ENCODE results near the gene DCAF11. TPM values are rescaled to one million over a fixed set of nuclear protein-coding genes. Genes with fewer than 3 reads are reported as not detected.

Gene DCAF11
- total and polyA plus RNA-seq, 2 of the 13 experiments (the other 11 are each of a cell fraction or from before 2014, with no cell fraction given) = 150 to 257 TPM

DNA sequence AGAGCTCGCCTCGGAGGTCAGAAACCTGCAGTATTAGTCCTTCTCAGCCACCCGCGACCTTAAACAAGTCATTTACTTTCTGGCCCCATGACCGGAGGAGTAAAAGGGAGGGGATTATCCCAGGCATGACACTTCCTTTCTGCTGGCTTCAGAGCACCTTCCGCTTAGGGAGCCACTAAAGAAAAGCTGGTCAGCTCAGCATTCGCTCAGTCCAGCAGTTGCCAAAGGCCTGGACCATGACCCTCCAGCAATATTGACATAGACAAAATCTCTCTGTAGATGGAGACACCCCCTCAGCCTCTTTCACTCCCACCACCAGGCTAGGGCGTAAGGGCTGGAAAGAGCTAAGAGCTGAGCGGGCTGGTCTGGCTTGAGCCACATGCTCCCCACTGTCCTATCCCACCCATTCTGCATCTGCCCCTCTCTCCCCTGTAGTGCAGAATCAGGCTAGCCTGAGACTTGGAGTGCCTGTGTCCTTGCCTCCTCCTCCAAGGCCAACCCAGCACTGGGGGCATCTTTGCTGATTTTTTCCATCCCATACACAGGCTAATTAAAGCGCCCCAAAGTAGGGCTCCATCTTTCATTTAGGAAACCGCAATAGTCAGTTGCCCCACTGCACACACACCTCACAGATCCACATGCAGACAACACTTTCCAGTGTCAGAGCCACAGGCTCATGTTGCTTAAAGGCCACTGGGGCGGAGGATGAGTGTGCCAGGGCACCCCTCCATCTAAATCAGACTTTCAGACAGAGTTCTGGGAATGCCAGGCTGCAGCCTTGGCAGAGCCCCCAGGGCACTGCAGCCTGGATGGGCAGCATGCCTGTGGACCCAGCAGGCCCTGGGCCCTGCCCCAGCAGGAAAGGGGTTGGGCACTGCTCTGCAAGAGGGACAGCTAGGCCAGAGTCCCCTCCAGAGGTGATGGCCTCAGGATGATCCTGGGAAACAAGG is 47.2 kb upstream of the DCAF11 start (continued):
- TF ChIP-seq, protein P1, sequence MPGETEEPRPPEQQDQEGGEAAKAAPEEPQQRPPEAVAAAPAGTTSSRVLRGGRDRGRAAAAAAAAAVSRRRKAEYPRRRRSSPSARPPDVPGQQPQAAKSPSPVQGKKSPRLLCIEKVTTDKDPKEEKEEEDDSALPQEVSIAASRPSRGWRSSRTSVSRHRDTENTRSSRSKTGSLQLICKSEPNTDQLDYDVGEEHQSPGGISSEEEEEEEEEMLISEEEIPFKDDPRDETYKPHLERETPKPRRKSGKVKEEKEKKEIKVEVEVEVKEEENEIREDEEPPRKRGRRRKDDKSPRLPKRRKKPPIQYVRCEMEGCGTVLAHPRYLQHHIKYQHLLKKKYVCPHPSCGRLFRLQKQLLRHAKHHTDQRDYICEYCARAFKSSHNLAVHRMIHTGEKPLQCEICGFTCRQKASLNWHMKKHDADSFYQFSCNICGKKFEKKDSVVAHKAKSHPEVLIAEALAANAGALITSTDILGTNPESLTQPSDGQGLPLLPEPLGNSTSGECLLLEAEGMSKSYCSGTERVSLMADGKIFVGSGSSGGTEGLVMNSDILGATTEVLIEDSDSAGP (CRISPR knock-in tag; IDR thresholded peaks at IDR 0.05; ENCODE audit: borderline replicate concordance) = peak; percentile 60
- no peak for TF ChIP-seq MEIS1 (CRISPR knock-in tag; IDR thresholded peaks at IDR 0.05; ENCODE audit: borderline replicate concordance)

DNA sequence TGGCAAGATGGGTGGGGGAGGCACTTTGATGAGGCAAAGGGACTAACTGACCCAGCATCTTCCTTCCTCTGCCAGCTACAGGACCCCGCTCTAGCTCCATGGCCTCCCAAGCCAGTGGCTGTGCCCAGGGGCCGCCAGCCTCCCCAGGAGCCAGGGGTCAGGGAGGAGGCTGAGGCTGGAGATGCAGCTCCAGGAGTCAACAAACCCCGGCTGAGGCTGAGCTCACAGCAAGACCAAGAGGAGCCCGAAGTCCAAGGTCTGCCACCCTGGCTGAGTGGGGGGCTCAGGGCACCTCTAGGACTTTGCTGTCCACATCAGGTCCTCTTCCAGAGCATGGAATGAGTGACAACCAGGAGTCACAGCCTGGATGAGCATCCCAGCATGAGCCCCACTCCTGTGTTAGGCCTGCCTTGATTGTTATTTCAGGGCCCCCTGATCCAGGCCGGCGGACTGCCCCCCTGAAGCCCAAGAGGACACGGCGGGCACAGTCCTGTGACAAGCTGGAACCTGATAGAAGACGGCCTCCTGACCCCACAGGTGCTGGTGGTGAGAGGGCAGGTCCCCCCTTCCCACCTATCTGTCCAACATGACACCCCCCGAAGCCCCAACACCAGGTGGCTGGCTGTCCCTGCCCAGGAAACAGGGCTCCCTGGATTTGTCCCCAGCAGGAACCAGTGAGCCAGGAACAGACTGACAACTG is 45.7 kb upstream of the DCAF11 start:
- Histone ChIP-seq H3K4me3 (replicated peaks in 1 of 3; ENCODE audit: insufficient read depth in 1 of 3, low read depth in 2 of 3, low read length in 3 of 3) (no peak overlapping the region), H3K79me2 (ENCODE audit: insufficient read depth, low read length) (no peaks in the 10 kb centered on the region), H3K9me3 (ENCODE audit: low read length) (no peaks in the 10 kb centered on the region), H3K9ac (ENCODE audit: insufficient read depth, low read depth, low read length) (no peak overlapping the region), H4K20me1 (ENCODE audit: insufficient read depth, low read length) (no peaks in the 10 kb centered on the region), H3K4me2 (ENCODE audit: low read depth, low read length) (no peak overlapping the region), H3K27ac (ENCODE audit: extremely low read length, insufficient read depth, low read length) (no peak overlapping the region), H3K36me3 (replicated peaks in 1 of 2; ENCODE audit: control insufficient read depth in 1 of 2, insufficient read depth in 2 of 2, low read length in 2 of 2) (no peaks in the 10 kb centered on the region), H3K27me3 (ENCODE audit: control insufficient read depth in 1 of 2, insufficient read depth in 2 of 2, low read length in 2 of 2) (peaks cover 16 to 60% of the 10 kb centered on the region in 2 experiments; a peak in 4 of 5 replicates), H3K4me1 (ENCODE audit: insufficient read depth, low read length) (peaks cover 33% of the 10 kb centered on the region), H2AFZ (ENCODE audit: low read length) (no peak overlapping the region)
- no peak for ATAC-seq
- POLR2A ChIA-PET = interaction anchor here (1.4 to 4.7 kb wide), 3 partner anchors 13 to 67 kb away, joined by 5 to 62 read pairs (median 7); partner anchors contain the start of genes PCK2 and PSME1
- FAIRE-seq = no peak
- in situ Hi-C loops (cut with HindIII; ENCODE audit: extremely low pct_ligation_motif_present, low pct_unique_long_range_greater_than_20kb) = no loop called here
- CTCF ChIA-PET (ENCODE audit: low intra/inter-chr PET ratio, low total read pairs) = no interaction called here
- BruUV-seq (replicated peaks) = no TSS peak
- no peak for DNase-seq (ENCODE audit: low spot score)
- intact Hi-C loops (cut with micrococcal nuclease; ENCODE audit: unreplicated experiment) = no loop called here
- 27% methylated on average over 10 of the region's 10 CpGs for WGBS (ENCODE audit: low lambda C conversion rate)
- TF ChIP-seq ETV6 (CRISPR knock-in tag; conservative IDR thresholded peaks at IDR 0.05) (no peak), PRMT3 (CRISPR knock-in tag; IDR thresholded peaks at IDR 0.05; ENCODE audit: borderline replicate concordance, low read depth) (no peak), ZNF280B (CRISPR knock-in tag; IDR thresholded peaks at IDR 0.05; ENCODE audit: borderline replicate concordance) (no peak), MZF1 (CRISPR knock-in tag; IDR thresholded peaks at IDR 0.05; ENCODE audit: borderline replicate concordance) (no peak), ZBTB38 (CRISPR knock-in tag; IDR thresholded peaks at IDR 0.05) (no peak), ZNF546 (CRISPR knock-in tag; conservative IDR thresholded peaks at IDR 0.05) (no peak), SMARCC2 (IDR thresholded peaks at IDR 0.05) (no peak), PTBP1 (IDR thresholded peaks at IDR 0.05; ENCODE audit: low read depth, low read length, poor library complexity, severe bottlenecking) (no peak), HNRNPLL (IDR thresholded peaks at IDR 0.05; ENCODE audit: low read depth, low read length, poor library complexity, severe bottlenecking) (peak; percentile 14)
